GM12878 (cell line): ENCODE measurements around the gene WFDC9. TPM values are rescaled to one million over a fixed set of nuclear protein-coding genes. Genes with fewer than 3 reads are reported as not detected.

Experiments
- ATAC-seq: fragments of 200-7000 bp; cut with Tn5 transposase; 3 replicates; pipeline ENCODE4 v1.9.1; 2020; ENCODE audit warnings: mild to moderate bottlenecking, moderate library complexity
- BruUV-seq: library from RNA; stranded (reverse); fragments of 400-500 nt; replicated peaks from 2 replicates; lab custom pipeline; 2021; lab: Mats Ljungman, UMichigan
- CTCF ChIA-PET: fragments of 300-600 bp; sonication (Branson Sonifier 250); formaldehyde crosslinking; extraction: SDS; loops from one replicate; lab custom pipeline; 2021; ENCODE audit warnings: inconsistent platforms; lab: Yijun Ruan, JAX
- POLR2A ChIA-PET: fragments of 350-600 bp; formaldehyde crosslinking; extraction: SDS; loops from one replicate; lab custom pipeline; 2021; ENCODE audit warnings: inconsistent platforms; lab: Charles Lee
- RAD21 ChIA-PET: fragments of 300-600 bp; sonication (Branson Sonifier 250); formaldehyde crosslinking; loops from one replicate; lab custom pipeline; 2023; ENCODE audit warnings: antibody characterized with exemption; ENCODE audit not compliant: unreplicated experiment; lab: Charles Lee
- SMC1A ChIA-PET: fragments of 300-600 bp; sonication (Branson Sonifier 250); formaldehyde crosslinking; loops from one replicate; lab custom pipeline; 2023; ENCODE audit not compliant: unreplicated experiment, uncharacterized antibody; lab: Charles Lee
- DNase-seq: peaks from one replicate; pipeline ENCODE4 v3.0.0-alpha.2; 2011; ENCODE audit warnings: low read depth, low spot score
- FAIRE-seq: peaks from 3 replicates; lab custom pipeline; 2011; peaks lifted over from hg19 to GRCh38; lab: Jason Lieb, UNC
- H2AFZ ChIP-seq: 2 replicates; pipeline ENCODE4 v1.6.0; 2011; ENCODE audit warnings: low read depth, low read length, control low read depth; ENCODE audit not compliant: control insufficient read depth
- H3K27ac ChIP-seq: 2 replicates; pipeline ENCODE4 v1.5.1; 2011; ENCODE audit warnings: control low read depth; ENCODE audit not compliant: control insufficient read depth, insufficient read depth
- H3K27me3 ChIP-seq, 2 experiments: replicated peaks in 1 of 2; 2 replicates each; pipeline versions ENCODE4 v1.6.0 to v1.6.1; 2011; ENCODE audit warnings: low read length in 1 of 2; ENCODE audit not compliant: control insufficient read depth in 2 of 2, insufficient read depth in 2 of 2
- H3K36me3 ChIP-seq, 2 experiments: 2 replicates each; pipeline ENCODE4 v1.5.1; 2011; ENCODE audit warnings: low read length in 1 of 2; ENCODE audit not compliant: control insufficient read depth in 2 of 2, insufficient read depth in 2 of 2
- H3K4me1 ChIP-seq: 2 replicates; pipeline ENCODE4 v1.6.1; 2011; ENCODE audit warnings: mild to moderate bottlenecking, low read length, moderate library complexity, mixed read lengths; ENCODE audit not compliant: control insufficient read depth, insufficient read depth
- H3K4me2 ChIP-seq: 2 replicates; pipeline ENCODE4 v1.6.0; 2011; ENCODE audit warnings: control low read depth; ENCODE audit not compliant: control insufficient read depth, insufficient read depth
- H3K4me3 ChIP-seq: fragments of 200-600 bp; sonication (generic); 2 replicates; pipeline ENCODE4 v1.5.1; 2016
- H3K79me2 ChIP-seq: 2 replicates; pipeline ENCODE4 v1.6.0; 2011; ENCODE audit warnings: low read length; ENCODE audit not compliant: control insufficient read depth, insufficient read depth
- H3K9ac ChIP-seq: 2 replicates; pipeline ENCODE4 v1.8.0; 2011; ENCODE audit warnings: low read length, control low read depth, mixed read lengths; ENCODE audit not compliant: control insufficient read depth, insufficient read depth
- H3K9me3 ChIP-seq: replicated peaks from 3 replicates; pipeline ENCODE4 v1.5.1; 2011; ENCODE audit warnings: mild to moderate bottlenecking, low read length; ENCODE audit not compliant: control insufficient read depth, insufficient read depth
- H4K20me1 ChIP-seq: 2 replicates; pipeline ENCODE4 v1.6.0; 2011; ENCODE audit not compliant: control insufficient read depth, insufficient read depth
- CBFB ChIP-seq: IDR thresholded peaks from 2 replicates; pipeline ENCODE4 v1.6.1; 2016; ENCODE audit warnings: antibody characterized with exemption, low read depth
- CHD1 ChIP-seq: IDR thresholded peaks from 2 replicates; pipeline ENCODE4 v1.6.1; 2012; ENCODE audit warnings: low read depth, low read length, improper control_type of control experiment
- CHD2 ChIP-seq: IDR thresholded peaks from 2 replicates; pipeline ENCODE4 v1.6.1; 2011; ENCODE audit warnings: low read depth, low read length, improper control_type of control experiment, borderline replicate concordance
- NFIC ChIP-seq: IDR thresholded peaks from 2 replicates; pipeline ENCODE4 v1.6.1; 2012; ENCODE audit warnings: low read depth, mild to moderate bottlenecking, inconsistent platforms, low read length, moderate library complexity
- POLR2A ChIP-seq: IDR thresholded peaks from 2 replicates; pipeline ENCODE4 v1.6.1; 2011; ENCODE audit warnings: low read depth, mild to moderate bottlenecking, low read length
- SUPT20H ChIP-seq: IDR thresholded peaks from 2 replicates; pipeline ENCODE4 v1.6.1; 2011; ENCODE audit warnings: low read depth, mild to moderate bottlenecking, low read length, moderate library complexity, borderline replicate concordance; ENCODE audit not compliant: control insufficient read depth
- TCF7 ChIP-seq: IDR thresholded peaks from 2 replicates; pipeline ENCODE4 v1.6.1; 2014; ENCODE audit warnings: antibody characterized with exemption, borderline replicate concordance
- WGBS: methylation state at CpG from one replicate; pipeline ENCODE4 v1.1.6; 2016; ENCODE audit warnings: low lambda C conversion rate; ENCODE audit not compliant: insufficient replicate concordance, insufficient coverage; ENCODE audit errors: missing lambda C conversion rate; 5-methylcytosine and 5-hydroxymethylcytosine counted together
- in situ Hi-C: fragments of 300-500 bp; cut with MboI; formaldehyde crosslinking; loops from 9 replicates; pipeline ENCODE4 v1.14.3; 2018; ENCODE audit warnings: mixed read lengths
- intact Hi-C: fragments of 100-400 bp; cut with micrococcal nuclease; formaldehyde crosslinking; loops from one replicate; pipeline ENCODE4 v1.14.2; 2022; ENCODE audit not compliant: unreplicated experiment
- polyA plus RNA-seq, 11 experiments: library from polyadenylated mRNA; depleted of rRNA in 4 of 11; unstranded in 6 of 11; stranded (reverse) in 5 of 11; fragments of >200 nt; fragmentation: Nextera tagmentation in 4 of 11; fragmentation: Illumina TruSeq in 1 of 11; extraction: Ambion mirVana in 4 of 11; extraction: Trizol in 1 of 11; gene quantifications; 1 replicate in 1 of 11; 2 replicates in 10 of 11; pipeline versions ENCODE4 v1.2.1 to v1.2.3, GENCODE V29; 2011 to 2016; ENCODE audit warnings: inconsistent platforms in 2 of 11, missing spikeins in 2 of 11, low read depth in 1 of 11
- total RNA-seq, 4 experiments: library from RNA; depleted of rRNA in 3 of 4; stranded (reverse); fragments of >200 nt in 3 of 4; fragmentation: Illumina TruSeq in 1 of 4; extraction: Trizol in 1 of 4; gene quantifications; 2 replicates each; pipeline versions ENCODE4 v1.2.1 to v1.2.3, GENCODE V29; 2013 to 2021
- TF ChIP-seq, protein P1 (sequence below): fragments of 450-650 bp; IDR thresholded peaks from 2 replicates; pipeline ENCODE4 v1.6.1; 2018; ENCODE audit warnings: mild to moderate bottlenecking, low read depth, moderate library complexity; ENCODE audit not compliant: partially characterized antibody

WFDC9 gene
- total and polyA plus RNA-seq, 10 of the 15 experiments (the other 5 are each of a cell fraction or from before 2014, with no cell fraction given): not detected

DNA sequence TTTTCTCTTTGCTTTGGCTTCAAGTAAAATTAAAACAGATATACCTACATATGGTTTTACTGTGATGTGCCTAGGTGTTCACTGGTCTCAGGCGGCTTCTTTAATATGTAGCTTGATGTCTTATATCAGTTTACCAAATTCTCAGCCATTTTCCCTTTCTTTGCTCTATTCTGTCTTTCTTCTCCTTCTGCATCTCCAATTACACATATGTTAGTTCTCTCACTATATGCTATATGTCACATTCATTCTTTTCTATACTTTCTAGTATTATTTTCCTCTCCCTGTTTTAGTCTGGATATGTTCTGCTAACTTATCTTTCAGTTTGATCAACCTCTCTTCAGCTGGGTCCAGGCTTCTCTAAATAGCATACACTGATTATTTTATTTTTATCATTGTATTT is 37.6 kb downstream of the WFDC9 start:
- Histone ChIP-seq H3K9ac (no peak overlapping the region), H2AFZ (no peak overlapping the region), H3K4me3 (no peak overlapping the region), H3K4me1 (no peaks in the 10 kb centered on the region), H4K20me1 (no peaks in the 10 kb centered on the region), H3K36me3 (no peaks in the 10 kb centered on the region), H3K9me3 (no peaks in the 10 kb centered on the region), H3K27ac (no peak overlapping the region), H3K4me2 (no peak overlapping the region), H3K79me2 (no peaks in the 10 kb centered on the region), H3K27me3 (no peaks in the 10 kb centered on the region; a peak in 3 of 4 replicates)
- BruUV-seq: no TSS peak
- ChIA-PET RAD21 (interaction anchor here (2.5 kb wide), 1 partner anchor 177 kb away, joined by 12 read pairs; no protein-coding TSS in a partner anchor), POLR2A (no interaction called here), CTCF (interaction anchor here (3.6 kb wide), 1 partner anchor 178 kb away, joined by 46 read pairs; no protein-coding TSS in a partner anchor), SMC1A (interaction anchor here (4.1 kb wide), 1 partner anchor 177 kb away, joined by 17 read pairs; no protein-coding TSS in a partner anchor)
- FAIRE-seq: no peak
- TF ChIP-seq CHD1 (no peak), TCF7 (no peak), NFIC (no peak), SUPT20H (no peak), CHD2 (no peak), CBFB (no peak), POLR2A (no peak)
- TF ChIP-seq, protein P1, sequence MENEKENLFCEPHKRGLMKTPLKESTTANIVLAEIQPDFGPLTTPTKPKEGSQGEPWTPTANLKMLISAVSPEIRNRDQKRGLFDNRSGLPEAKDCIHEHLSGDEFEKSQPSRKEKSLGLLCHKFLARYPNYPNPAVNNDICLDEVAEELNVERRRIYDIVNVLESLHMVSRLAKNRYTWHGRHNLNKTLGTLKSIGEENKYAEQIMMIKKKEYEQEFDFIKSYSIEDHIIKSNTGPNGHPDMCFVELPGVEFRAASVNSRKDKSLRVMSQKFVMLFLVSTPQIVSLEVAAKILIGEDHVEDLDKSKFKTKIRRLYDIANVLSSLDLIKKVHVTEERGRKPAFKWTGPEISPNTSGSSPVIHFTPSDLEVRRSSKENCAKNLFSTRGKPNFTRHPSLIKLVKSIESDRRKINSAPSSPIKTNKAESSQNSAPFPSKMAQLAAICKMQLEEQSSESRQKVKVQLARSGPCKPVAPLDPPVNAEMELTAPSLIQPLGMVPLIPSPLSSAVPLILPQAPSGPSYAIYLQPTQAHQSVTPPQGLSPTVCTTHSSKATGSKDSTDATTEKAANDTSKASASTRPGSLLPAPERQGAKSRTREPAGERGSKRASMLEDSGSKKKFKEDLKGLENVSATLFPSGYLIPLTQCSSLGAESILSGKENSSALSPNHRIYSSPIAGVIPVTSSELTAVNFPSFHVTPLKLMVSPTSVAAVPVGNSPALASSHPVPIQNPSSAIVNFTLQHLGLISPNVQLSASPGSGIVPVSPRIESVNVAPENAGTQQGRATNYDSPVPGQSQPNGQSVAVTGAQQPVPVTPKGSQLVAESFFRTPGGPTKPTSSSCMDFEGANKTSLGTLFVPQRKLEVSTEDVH: no peak
- intact Hi-C loops: no loop called here
- DNase-seq: no peak
- 0% methylated on average over 1 of the region's 1 CpG for WGBS
- ATAC-seq: no peak
- in situ Hi-C loops: no loop called here
